Measurements from ENCODE around the gene TGFBR3.

The TGFBR3 gene

GRCh38 chr1:91768786-91769725 lies 116.9 kb downstream of the TGFBR3 start:
- Histone ChIP-seq H3K9me3 (ENCODE audit: control insufficient read depth, insufficient read depth, low read length) (no peaks in the 10 kb centered on the region), H3K9ac (ENCODE audit: low read depth, low read length) (no peak overlapping the region), H3K4me1 (ENCODE audit: insufficient read depth, low read length) (no peaks in the 10 kb centered on the region; the same call in 1 of the 2 replicates), H3K36me3 (ENCODE audit: insufficient read depth, low read length) (no peaks in the 10 kb centered on the region; the same call in 1 of the 2 replicates)

DNA sequence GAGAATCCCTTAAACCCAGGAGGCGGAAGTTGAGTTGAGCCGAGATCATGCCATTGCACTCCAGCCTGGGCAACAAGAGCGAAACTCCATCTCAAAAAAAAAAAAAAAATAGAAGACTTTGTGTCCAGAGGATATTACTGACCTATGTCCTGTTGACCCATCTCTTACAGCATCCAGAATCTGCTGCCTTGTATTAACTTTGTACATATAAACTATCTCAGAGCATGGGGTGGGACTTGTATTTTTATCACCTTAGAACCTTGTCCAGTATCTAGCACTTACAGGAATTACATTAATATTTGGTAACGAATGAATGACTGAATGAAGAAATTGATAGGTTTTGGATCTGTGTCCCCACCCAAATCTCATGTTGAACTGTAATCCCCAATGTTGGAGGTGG lies 117.8 kb downstream of the TGFBR3 start:
- Histone ChIP-seq H3K9me3 (ENCODE audit: control insufficient read depth, insufficient read depth, low read length) (no peaks in the 10 kb centered on the region), H3K36me3 (ENCODE audit: insufficient read depth, low read length) (no peaks in the 10 kb centered on the region; the same call in 1 of the 2 replicates), H3K4me1 (ENCODE audit: insufficient read depth, low read length) (no peaks in the 10 kb centered on the region; the same call in 1 of the 2 replicates), H3K9ac (ENCODE audit: low read depth, low read length) (no peak overlapping the region)

DNA sequence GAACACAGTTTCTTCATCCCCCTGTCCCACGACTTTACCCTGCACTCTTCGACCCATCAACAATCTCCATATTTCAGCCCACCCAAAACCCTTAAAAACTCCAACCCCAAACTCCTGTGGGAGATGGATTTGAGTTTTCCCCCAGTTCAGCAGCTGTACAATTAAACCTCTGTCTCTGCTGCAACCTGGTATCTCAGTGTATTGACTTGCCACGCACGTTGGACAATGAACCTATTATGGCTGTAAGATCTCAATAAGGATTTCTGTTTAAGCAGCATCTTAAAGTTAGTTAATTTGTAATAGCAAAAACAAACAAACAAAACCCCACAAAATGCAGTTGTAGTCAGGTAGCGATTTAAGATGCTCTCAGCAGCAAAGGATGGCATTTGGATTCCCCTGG lies 119.1 kb downstream of the TGFBR3 start:
- Histone ChIP-seq H3K4me1 (ENCODE audit: insufficient read depth, low read length) (no peaks in the 10 kb centered on the region; the same call in 1 of the 2 replicates), H3K9me3 (ENCODE audit: control insufficient read depth, insufficient read depth, low read length) (no peaks in the 10 kb centered on the region), H3K36me3 (ENCODE audit: insufficient read depth, low read length) (no peaks in the 10 kb centered on the region; the same call in 1 of the 2 replicates), H3K9ac (ENCODE audit: low read depth, low read length) (no peak overlapping the region)

- Histone ChIP-seq H3K4me1 (ENCODE audit: insufficient read depth, low read length) (no peaks in the 10 kb centered on the region; the same call in 1 of the 2 replicates), H3K9me3 (ENCODE audit: control insufficient read depth, insufficient read depth, low read length) (no peaks in the 10 kb centered on the region), H3K9ac (ENCODE audit: low read depth, low read length) (no peak overlapping the region), H3K36me3 (ENCODE audit: insufficient read depth, low read length) (no peaks in the 10 kb centered on the region)
Measured at GRCh38 chr1:91765880-91766443, 120.0 kb downstream of the TGFBR3 start.

DNA sequence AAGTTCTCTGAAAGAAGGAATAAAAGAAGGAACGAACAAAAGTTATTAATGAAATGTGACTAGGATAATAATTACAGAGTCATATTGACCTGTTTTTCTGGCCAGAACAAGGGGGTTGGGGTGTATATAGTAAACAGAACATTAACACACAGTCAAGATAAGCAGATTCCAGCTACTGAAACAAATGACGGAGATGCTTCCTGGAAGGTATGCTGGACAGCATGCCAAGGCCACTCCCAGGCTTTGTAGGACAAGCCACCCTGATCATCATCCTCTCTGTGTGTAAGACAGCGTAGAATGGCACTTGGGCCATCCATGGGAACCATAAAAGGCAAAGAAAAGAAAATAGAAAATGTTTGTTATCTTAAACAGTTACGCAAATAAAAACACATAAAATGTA lies 120.7 kb downstream of the TGFBR3 start:
- Histone ChIP-seq H3K9me3 (ENCODE audit: control insufficient read depth, insufficient read depth, low read length) (no peaks in the 10 kb centered on the region), H3K36me3 (ENCODE audit: insufficient read depth, low read length) (no peaks in the 10 kb centered on the region), H3K9ac (ENCODE audit: low read depth, low read length) (no peak overlapping the region), H3K4me1 (ENCODE audit: insufficient read depth, low read length) (no peaks in the 10 kb centered on the region; the same call in 1 of the 2 replicates)

DNA sequence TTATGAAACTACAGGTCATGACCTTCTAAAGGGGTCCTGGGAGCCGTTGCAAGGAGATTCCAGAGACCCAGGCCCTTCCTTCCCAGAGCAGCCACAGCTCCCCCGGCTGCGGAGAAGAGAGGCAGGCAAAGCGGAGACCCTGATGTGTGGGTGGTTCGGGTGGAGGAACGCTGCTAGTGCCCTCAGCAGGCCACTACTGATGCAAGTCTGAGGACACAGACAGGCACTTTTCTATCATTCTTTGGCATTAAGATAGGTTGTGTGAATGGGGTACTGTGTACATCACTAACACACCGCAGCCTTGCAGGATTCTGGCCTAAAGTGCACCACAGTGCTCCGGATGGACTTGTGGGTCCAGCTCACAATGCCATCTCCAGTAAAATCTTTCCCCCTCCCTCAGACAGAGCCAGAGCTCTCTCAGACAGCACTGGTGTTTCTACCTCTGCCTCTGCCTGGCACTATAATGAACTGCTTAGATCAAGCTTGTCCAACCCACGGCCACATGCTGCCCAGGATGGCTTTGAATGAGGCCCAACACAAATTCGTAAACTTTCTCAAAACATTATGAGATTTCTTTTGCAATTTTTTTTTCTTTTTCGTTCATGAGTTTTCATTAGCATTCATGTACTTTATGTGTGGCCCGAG lies 121.4 kb downstream of the TGFBR3 start:
- Histone ChIP-seq H3K9ac (ENCODE audit: low read depth, low read length) (no peak overlapping the region), H3K4me1 (ENCODE audit: insufficient read depth, low read length) (no peaks in the 10 kb centered on the region), H3K9me3 (ENCODE audit: control insufficient read depth, insufficient read depth, low read length) (no peaks in the 10 kb centered on the region), H3K36me3 (ENCODE audit: insufficient read depth, low read length) (no peaks in the 10 kb centered on the region)

DNA sequence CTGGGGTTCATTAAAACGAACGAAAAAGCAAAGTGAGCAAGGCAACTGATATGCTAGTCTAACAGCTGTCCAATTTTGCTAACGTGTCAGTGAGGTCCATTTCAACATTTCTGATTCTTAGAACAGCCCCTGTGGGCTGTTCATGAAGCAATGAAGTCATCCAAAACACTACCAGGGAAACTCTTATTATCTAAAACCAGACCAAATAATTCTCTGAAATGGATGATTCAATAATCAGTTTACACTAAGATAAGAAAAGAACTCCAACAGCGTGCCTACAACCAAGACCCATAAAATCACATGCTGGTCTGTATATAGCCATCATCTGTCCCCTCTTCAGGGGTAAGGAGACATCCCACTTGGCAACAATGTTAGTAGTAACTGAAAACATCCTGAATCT lies 122.7 kb downstream of the TGFBR3 start:
- no peaks in the 10 kb centered on the region for H3K9me3 ChIP-seq (ENCODE audit: control insufficient read depth, insufficient read depth, low read length)
- H3K9ac ChIP-seq (ENCODE audit: low read depth, low read length), result no peak overlapping the region
- H3K4me1 ChIP-seq (ENCODE audit: insufficient read depth, low read length), result no peaks in the 10 kb centered on the region
- no peaks in the 10 kb centered on the region for H3K36me3 ChIP-seq (ENCODE audit: insufficient read depth, low read length)

GRCh38 chr1:91761295-91761721 lies 124.6 kb downstream of the TGFBR3 start:
- no peaks in the 10 kb centered on the region for H3K4me1 ChIP-seq (ENCODE audit: insufficient read depth, low read length)
- no peaks in the 10 kb centered on the region for H3K9me3 ChIP-seq (ENCODE audit: control insufficient read depth, insufficient read depth, low read length)
- no peak overlapping the region for H3K9ac ChIP-seq (ENCODE audit: low read depth, low read length)
- H3K36me3 ChIP-seq (ENCODE audit: insufficient read depth, low read length), result no peaks in the 10 kb centered on the region

- Histone ChIP-seq H3K9me3 (ENCODE audit: control insufficient read depth, insufficient read depth, low read length) (no peaks in the 10 kb centered on the region), H3K4me1 (ENCODE audit: insufficient read depth, low read length) (no peaks in the 10 kb centered on the region), H3K9ac (ENCODE audit: low read depth, low read length) (no peak overlapping the region)
Measured at GRCh38 chr1:91760512-91760911, 125.4 kb downstream of the TGFBR3 start.

DNA sequence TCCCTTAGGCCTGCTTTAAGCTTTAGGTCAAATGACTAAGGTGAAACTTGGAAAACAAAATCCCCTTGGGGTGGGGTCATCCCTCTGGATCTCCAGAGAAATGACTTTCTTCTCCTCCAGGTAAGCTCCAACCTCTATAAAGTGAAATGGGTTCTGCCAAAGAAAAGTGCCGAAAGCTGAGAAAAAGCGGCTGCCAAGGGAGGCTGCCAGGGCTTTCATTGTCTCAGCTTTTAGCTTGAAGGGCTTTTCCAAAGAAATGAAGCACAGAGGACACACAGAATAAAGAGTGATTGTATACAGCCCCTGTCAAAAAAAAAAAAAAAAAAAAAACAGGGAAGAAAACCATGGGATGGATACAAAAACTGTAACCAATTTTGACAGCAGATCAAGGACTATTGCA lies 126.9 kb downstream of the TGFBR3 start:
- Histone ChIP-seq H3K36me3 (ENCODE audit: insufficient read depth, low read length) (no peaks in the 10 kb centered on the region), H3K4me1 (ENCODE audit: insufficient read depth, low read length) (no peaks in the 10 kb centered on the region)

More at GRCh38 chr1:91760512-91760911, 125.4 kb downstream of the TGFBR3 start:
- no peaks in the 10 kb centered on the region for H3K36me3 ChIP-seq (ENCODE audit: insufficient read depth, low read length)

DNA sequence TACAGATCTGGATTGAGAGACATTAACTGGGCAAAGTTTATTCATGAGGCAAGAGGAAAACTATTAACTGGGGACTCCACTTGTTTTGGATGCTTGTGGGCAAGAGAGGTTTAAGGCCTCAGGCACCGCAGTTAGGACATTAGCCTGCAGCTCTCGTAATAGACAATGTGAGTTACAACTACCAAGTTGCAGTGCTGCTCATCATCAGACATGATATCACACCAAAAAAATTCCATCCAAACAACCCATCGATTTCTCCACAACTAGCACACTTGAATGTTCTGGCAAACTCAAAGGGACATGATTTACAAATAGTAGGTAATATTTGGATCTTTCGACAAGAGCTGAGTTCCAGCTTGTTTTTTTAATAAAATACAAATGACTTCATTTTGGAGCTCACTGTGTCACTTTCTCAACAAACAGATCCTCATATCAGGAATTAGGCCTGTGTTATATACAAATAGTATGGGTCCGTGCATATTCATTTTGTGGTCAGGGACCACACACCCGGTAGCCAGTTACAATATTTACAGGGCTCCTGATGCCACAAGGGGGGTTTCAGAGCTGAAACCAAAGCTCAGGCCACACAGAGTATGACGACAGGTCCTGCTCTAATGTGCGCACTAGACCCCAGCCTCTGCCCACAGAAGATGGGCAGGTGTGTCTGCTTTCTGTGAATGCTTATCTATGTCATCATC lies 128.0 kb downstream of the TGFBR3 start:
- H3K36me3 ChIP-seq (ENCODE audit: insufficient read depth, low read length), result no peaks in the 10 kb centered on the region
- H3K4me1 ChIP-seq (ENCODE audit: insufficient read depth, low read length), result no peaks in the 10 kb centered on the region
- H3K9ac ChIP-seq (ENCODE audit: low read depth, low read length), result no peak overlapping the region
- H3K9me3 ChIP-seq (ENCODE audit: control insufficient read depth, insufficient read depth, low read length), result no peaks in the 10 kb centered on the region

More for the DNA sequence above, 126.9 kb downstream of the TGFBR3 start:
- H3K9ac ChIP-seq (ENCODE audit: low read depth, low read length), result no peak overlapping the region
- no peaks in the 10 kb centered on the region for H3K9me3 ChIP-seq (ENCODE audit: control insufficient read depth, insufficient read depth, low read length)

GRCh38 chr1:91755702-91756287 lies 130.2 kb downstream of the TGFBR3 start:
- Histone ChIP-seq H3K9me3 (ENCODE audit: control insufficient read depth, insufficient read depth, low read length) (no peaks in the 10 kb centered on the region), H3K4me1 (ENCODE audit: insufficient read depth, low read length) (no peaks in the 10 kb centered on the region), H3K36me3 (ENCODE audit: insufficient read depth, low read length) (no peaks in the 10 kb centered on the region), H3K9ac (ENCODE audit: low read depth, low read length) (no peak overlapping the region)

DNA sequence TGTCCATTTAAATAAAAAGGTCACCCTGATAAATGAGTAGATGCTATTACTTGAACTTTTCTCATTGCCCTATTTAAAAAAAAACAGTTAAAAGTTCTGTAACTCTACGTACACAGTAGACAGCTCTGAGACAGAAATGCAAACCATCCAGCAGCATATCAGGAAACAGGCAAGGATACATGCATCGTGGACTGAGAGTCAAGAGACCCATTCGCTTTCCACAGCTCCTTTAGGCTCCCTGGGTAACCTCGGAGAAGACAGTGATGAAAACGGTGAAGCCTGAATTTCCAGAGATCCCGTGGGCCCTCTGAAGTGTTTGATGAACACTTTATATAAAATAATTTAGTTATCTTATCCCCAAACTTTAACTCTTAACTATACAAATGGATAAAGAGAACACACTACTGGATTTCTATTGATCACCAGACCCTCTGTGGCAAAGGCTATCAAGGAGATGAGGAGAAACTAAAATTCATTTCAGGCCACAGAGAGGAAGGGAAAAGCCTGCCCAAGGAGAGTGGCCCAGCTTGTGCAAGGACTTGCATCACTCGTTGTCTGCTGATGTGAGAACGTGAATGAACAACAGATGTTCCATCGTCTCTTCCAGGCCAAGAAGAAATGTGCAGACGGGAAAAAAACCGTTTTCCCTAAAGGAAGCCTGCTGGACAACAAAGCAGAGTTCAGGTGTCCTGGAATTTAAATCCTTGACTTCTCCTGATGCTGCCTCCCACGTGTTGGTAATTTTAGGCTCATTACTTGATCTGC lies 131.0 kb downstream of the TGFBR3 start:
- H3K4me1 ChIP-seq (ENCODE audit: insufficient read depth, low read length), result no peaks in the 10 kb centered on the region
- H3K9me3 ChIP-seq (ENCODE audit: control insufficient read depth, insufficient read depth, low read length), result no peaks in the 10 kb centered on the region
- no peaks in the 10 kb centered on the region for H3K36me3 ChIP-seq (ENCODE audit: insufficient read depth, low read length)
- no peak overlapping the region for H3K9ac ChIP-seq (ENCODE audit: low read depth, low read length)

Measured in ES-I3 (cell line).